MM.1S (cell line): Measurements from ENCODE around the gene RTRAF.

Experiments
- CTCF ChIP-seq: fragments of 300-600 bp; sonication (generic); IDR thresholded peaks from 2 replicates; pipeline ENCODE4 v1.5.1; 2016; ENCODE audit warnings: antibody characterized with exemption, low read length, mixed read lengths
- EZH2 ChIP-seq: fragments of 300-600 bp; sonication (generic); optimal IDR thresholded peaks from 2 replicates; pipeline ENCODE3; 2017; ENCODE audit warnings: low read depth, mild to moderate bottlenecking, antibody characterized with exemption, low read length, mixed read lengths

GRCh38 chr14:52049721-52050588, 60.6 kb downstream of the RTRAF start:
- TF ChIP-seq CTCF = no peak
- no peak for TF ChIP-seq EZH2
